PC-9 (cell line): ENCODE measurements around the gene GNMT. TPM values are rescaled to one million over a fixed set of nuclear protein-coding genes. Genes with fewer than 3 reads are reported as not detected.

Source experiments
- BruUV-seq: library from RNA; stranded (reverse); fragments of 400-500 nt; replicated peaks from 2 replicates; lab custom pipeline; 2021; lab: Mats Ljungman, UMichigan
- CTCF ChIA-PET: fragments of 300-600 bp; sonication (Branson Sonifier 250); formaldehyde crosslinking; loops from one replicate; lab custom pipeline; 2022; ENCODE audit warnings: antibody characterized with exemption; lab: Charles Lee
- POLR2A ChIA-PET: fragments of 300-600 bp; sonication (Branson Sonifier 250); formaldehyde crosslinking; loops from one replicate; lab custom pipeline; 2022; ENCODE audit warnings: antibody characterized with exemption; ENCODE audit not compliant: unreplicated experiment; lab: Charles Lee
- DNase-seq, 2 experiments: peaks; one replicate each; pipeline versions ENCODE4 v3.0.0 to v3.0.0-alpha.2; 2015 to 2022; ENCODE audit warnings: mixed read lengths in 1 of 2
- H2AFZ ChIP-seq: fragments of 200-600 bp; sonication (generic); 2 replicates; pipeline ENCODE4 v1.8.1; 2017; ENCODE audit warnings: antibody characterized with exemption
- H3F3A ChIP-seq: fragments of 200-600 bp; sonication (generic); 2 replicates; pipeline ENCODE4 v1.8.1; 2017; ENCODE audit warnings: antibody characterized with exemption, mild to moderate bottlenecking, low read depth; ENCODE audit not compliant: insufficient read depth
- H3K27ac ChIP-seq: fragments of 200-600 bp; sonication (generic); 2 replicates; pipeline ENCODE4 v1.6.1; 2016; ENCODE audit warnings: mixed run types
- H3K27me3 ChIP-seq: fragments of 200-600 bp; sonication (generic); 2 replicates; pipeline ENCODE4 v1.6.1; 2016; ENCODE audit warnings: low read depth, mixed run types; ENCODE audit not compliant: insufficient read depth
- H3K36me3 ChIP-seq: fragments of 200-600 bp; sonication (generic); 2 replicates; pipeline ENCODE4 v1.6.1; 2016; ENCODE audit warnings: low read depth, mixed run types
- H3K4me1 ChIP-seq: fragments of 200-600 bp; sonication (generic); replicated peaks from 2 replicates; pipeline ENCODE4 v1.6.1; 2016; ENCODE audit warnings: mixed run types; ENCODE audit not compliant: insufficient read depth
- H3K4me2 ChIP-seq: fragments of 200-600 bp; sonication (generic); 2 replicates; pipeline ENCODE4 v1.6.1; 2017; ENCODE audit warnings: mixed run types
- H3K4me3 ChIP-seq: fragments of 200-600 bp; sonication (generic); 2 replicates; pipeline ENCODE4 v1.6.1; 2016; ENCODE audit warnings: mixed run types
- H3K79me2 ChIP-seq: fragments of 200-600 bp; sonication (generic); 2 replicates; pipeline ENCODE4 v1.6.1; 2017; ENCODE audit warnings: low read depth, mixed run types
- H3K9me2 ChIP-seq: fragments of 200-600 bp; sonication (generic); 2 replicates; pipeline ENCODE4 v1.8.1; 2017; ENCODE audit warnings: mild to moderate bottlenecking; ENCODE audit not compliant: insufficient read depth
- H3K9me3 ChIP-seq: fragments of 200-600 bp; sonication (generic); 2 replicates; pipeline ENCODE4 v1.8.1; 2016; ENCODE audit warnings: low read depth; ENCODE audit not compliant: insufficient read depth
- H4K20me1 ChIP-seq: fragments of 200-600 bp; sonication (generic); 2 replicates; pipeline ENCODE4 v1.8.1; 2017; ENCODE audit not compliant: insufficient read depth
- EZH2 ChIP-seq: fragments of 200-600 bp; sonication (generic); IDR thresholded peaks from 2 replicates; pipeline ENCODE4 v1.8.0; 2017; ENCODE audit warnings: antibody characterized with exemption, low read depth
- intact Hi-C: fragments of 100-400 bp; cut with micrococcal nuclease; formaldehyde crosslinking; loops from one replicate; pipeline ENCODE4 v1.10.0; 2022; ENCODE audit not compliant: unreplicated experiment
- total RNA-seq: library from RNA; stranded (reverse); gene quantifications from 2 replicates; pipeline ENCODE4 v1.2.3, GENCODE V29; 2021
- TF ChIP-seq, protein P1 (sequence below): fragments of 200-600 bp; sonication (generic); conservative IDR thresholded peaks from 2 replicates; pipeline ENCODE4 v1.6.1; 2017; ENCODE audit warnings: mixed run types, antibody characterized with exemption, mild to moderate bottlenecking, moderate library complexity

GNMT gene
- total RNA-seq, 1 experiment from 2014 or later: 0.57 TPM

DNA sequence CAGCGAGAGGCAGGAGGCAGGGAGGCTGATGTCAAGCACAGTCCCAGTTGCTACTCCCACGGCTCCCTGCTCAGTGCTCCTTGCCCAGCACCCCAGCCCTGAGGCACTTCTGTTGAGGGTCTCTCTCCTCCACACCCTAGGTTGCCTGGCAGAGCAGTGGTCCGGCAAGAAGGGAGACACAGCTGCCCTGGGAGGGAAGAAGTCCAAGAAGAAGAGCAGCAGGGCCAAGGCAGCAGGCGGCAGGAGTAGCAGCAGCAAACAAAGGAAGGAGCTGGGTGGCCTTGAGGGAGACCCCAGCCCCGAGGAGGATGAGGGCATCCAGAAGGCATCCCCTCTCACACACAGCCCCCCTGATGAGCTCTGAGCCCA is 22.1 kb upstream of the GNMT start:
- intact Hi-C loops: no loop called here
- Histone ChIP-seq H3K27me3 (no peaks in the 10 kb centered on the region), H3K4me1 (no peaks in the 10 kb centered on the region), H3K9me3 (no peaks in the 10 kb centered on the region), H3K9me2 (no peaks in the 10 kb centered on the region), H4K20me1 (no peaks in the 10 kb centered on the region; the same call in 1 of the 2 replicates), H3K27ac (no peak overlapping the region), H3K4me3 (no peak overlapping the region), H2AFZ (no peak overlapping the region), H3K4me2 (no peak overlapping the region), H3K79me2 (peaks cover under 1% of the 10 kb centered on the region; the same call in 1 of the 2 replicates), H3F3A (peaks cover 4% of the 10 kb centered on the region; the same call in 1 of the 2 replicates), H3K36me3 (peaks cover 11% of the 10 kb centered on the region; the same call in 1 of the 2 replicates)
- no peak for DNase-seq
- TF ChIP-seq, protein P1, sequence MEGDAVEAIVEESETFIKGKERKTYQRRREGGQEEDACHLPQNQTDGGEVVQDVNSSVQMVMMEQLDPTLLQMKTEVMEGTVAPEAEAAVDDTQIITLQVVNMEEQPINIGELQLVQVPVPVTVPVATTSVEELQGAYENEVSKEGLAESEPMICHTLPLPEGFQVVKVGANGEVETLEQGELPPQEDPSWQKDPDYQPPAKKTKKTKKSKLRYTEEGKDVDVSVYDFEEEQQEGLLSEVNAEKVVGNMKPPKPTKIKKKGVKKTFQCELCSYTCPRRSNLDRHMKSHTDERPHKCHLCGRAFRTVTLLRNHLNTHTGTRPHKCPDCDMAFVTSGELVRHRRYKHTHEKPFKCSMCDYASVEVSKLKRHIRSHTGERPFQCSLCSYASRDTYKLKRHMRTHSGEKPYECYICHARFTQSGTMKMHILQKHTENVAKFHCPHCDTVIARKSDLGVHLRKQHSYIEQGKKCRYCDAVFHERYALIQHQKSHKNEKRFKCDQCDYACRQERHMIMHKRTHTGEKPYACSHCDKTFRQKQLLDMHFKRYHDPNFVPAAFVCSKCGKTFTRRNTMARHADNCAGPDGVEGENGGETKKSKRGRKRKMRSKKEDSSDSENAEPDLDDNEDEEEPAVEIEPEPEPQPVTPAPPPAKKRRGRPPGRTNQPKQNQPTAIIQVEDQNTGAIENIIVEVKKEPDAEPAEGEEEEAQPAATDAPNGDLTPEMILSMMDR: no peak
- TF ChIP-seq EZH2: no peak
- no TSS peak for BruUV-seq
- POLR2A ChIA-PET: interaction anchor here (0.6 kb wide), 1 partner anchor 10 kb away, joined by 4 read pairs; no protein-coding TSS in a partner anchor
- CTCF ChIA-PET: no interaction called here

DNA sequence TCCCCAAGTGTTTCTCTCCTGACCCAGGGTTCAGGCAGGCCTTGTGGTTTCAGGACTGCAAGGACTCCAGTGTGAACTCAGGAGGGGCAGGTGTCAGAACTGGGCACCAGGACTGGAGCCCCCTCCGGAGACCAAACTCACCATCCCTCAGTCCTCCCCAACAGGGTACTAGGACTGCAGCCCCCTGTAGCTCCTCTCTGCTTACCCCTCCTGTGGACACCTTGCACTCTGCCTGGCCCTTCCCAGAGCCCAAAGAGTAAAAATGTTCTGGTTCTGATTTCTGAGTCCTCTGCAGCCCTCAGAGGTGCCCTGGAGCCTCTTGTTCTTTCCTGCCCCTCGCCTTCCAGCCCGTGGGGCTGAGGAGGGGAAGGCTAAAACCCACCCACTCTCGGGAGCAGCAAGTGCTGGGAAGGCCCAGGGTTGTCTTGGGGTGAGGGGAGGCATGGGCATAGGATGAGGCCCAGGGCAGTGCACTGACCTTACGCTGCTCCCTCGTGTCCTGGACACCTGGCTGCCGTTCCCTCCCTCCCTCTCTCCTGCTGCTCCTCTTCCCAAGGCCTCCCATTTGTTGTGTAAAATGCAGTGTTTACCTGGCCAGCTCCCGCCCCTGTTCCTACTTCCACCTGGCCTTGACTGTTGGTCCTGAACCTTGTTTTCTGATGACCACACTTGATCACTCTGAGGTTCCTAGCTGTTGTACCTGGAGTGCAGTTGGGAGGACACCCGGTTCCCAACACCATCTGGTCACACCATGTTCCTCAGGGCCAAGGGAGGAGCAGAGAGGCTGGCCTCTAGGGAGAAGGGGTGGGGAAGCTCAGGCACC is 21.4 kb upstream of the GNMT start:
- Histone ChIP-seq H3K36me3 (peaks cover 11% of the 10 kb centered on the region; the same call in 1 of the 2 replicates), H3F3A (peaks cover 4% of the 10 kb centered on the region; the same call in 1 of the 2 replicates), H3K4me1 (no peaks in the 10 kb centered on the region), H2AFZ (no peak overlapping the region), H3K4me2 (no peak overlapping the region), H3K27me3 (no peaks in the 10 kb centered on the region), H3K27ac (no peak overlapping the region), H4K20me1 (no peaks in the 10 kb centered on the region; the same call in 1 of the 2 replicates), H3K4me3 (no peak overlapping the region), H3K9me3 (no peaks in the 10 kb centered on the region), H3K9me2 (no peaks in the 10 kb centered on the region), H3K79me2 (no peaks in the 10 kb centered on the region)
- CTCF ChIA-PET: no interaction called here
- BruUV-seq: no TSS peak
- POLR2A ChIA-PET: interaction anchor here (0.6 kb wide), 1 partner anchor 9 kb away, joined by 4 read pairs; no protein-coding TSS in a partner anchor
- intact Hi-C loops: no loop called here
- DNase-seq: no peak
- TF ChIP-seq EZH2: no peak
- TF ChIP-seq, protein P1: no peak

DNA sequence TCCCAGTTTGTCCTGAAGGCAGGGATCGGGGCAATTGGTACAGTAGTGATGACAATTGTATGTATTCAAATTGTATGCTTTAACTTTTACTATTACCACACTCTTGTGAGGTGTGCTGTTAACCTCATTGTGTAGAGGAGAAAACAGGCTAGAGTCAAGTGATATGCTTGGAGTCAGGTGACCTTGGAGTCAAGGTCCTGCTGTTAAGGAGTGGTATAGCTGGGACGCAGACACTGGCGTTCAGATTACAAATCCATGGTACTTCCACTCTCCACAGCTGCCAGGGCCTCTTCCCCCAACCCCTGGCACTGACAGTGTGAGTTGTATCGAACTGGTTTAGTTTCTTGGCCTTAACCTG is 20.8 kb upstream of the GNMT start:
- Histone ChIP-seq H3K27me3 (no peaks in the 10 kb centered on the region), H3K9me3 (no peaks in the 10 kb centered on the region), H3K79me2 (no peaks in the 10 kb centered on the region), H3F3A (peaks cover 4% of the 10 kb centered on the region; the same call in 1 of the 2 replicates), H3K36me3 (peaks cover 11% of the 10 kb centered on the region; the same call in 1 of the 2 replicates), H3K4me3 (no peak overlapping the region), H4K20me1 (no peaks in the 10 kb centered on the region), H3K27ac (no peak overlapping the region), H3K4me2 (no peak overlapping the region), H3K4me1 (no peaks in the 10 kb centered on the region), H2AFZ (no peak overlapping the region), H3K9me2 (no peaks in the 10 kb centered on the region)
- ChIA-PET POLR2A (no interaction called here), CTCF (no interaction called here)
- intact Hi-C loops: no loop called here
- no peak for DNase-seq
- no TSS peak for BruUV-seq
- TF ChIP-seq, protein P1: no peak
